K562 (cell line): Measurements from ENCODE around the gene GARNL3. TPM values are rescaled to one million over a fixed set of nuclear protein-coding genes. Genes with fewer than 3 reads are reported as not detected.

ENCODE experiments used
- ATAC-seq: fragments of 200-7000 bp; cut with Tn5 transposase; 3 replicates; pipeline ENCODE4 v1.9.1; 2020; ENCODE audit warnings: moderate library complexity
- BruUV-seq: library from RNA; stranded (reverse); fragments of 400-500 nt; replicated peaks from 2 replicates; lab custom pipeline; 2021; lab: Mats Ljungman, UMichigan
- CTCF ChIA-PET: fragments of 300-600 bp; formaldehyde crosslinking; extraction: SDS; loops from one replicate; lab custom pipeline; 2021; ENCODE audit warnings: low intra/inter-chr PET ratio; lab: Yijun Ruan, JAX
- POLR2A ChIA-PET: fragments of 300-600, 350-650 bp; sonication (Branson Sonifier 250); formaldehyde crosslinking; extraction: SDS; loops from one replicate; lab custom pipeline; 2021; ENCODE audit warnings: antibody characterized with exemption, inconsistent platforms; lab: Yijun Ruan, JAX
- DNase-seq, 4 experiments: peaks; one replicate each; pipeline versions ENCODE4 v3.0.0 to v3.0.0-alpha.2; 2011 to 2018; ENCODE audit warnings: low spot score in 3 of 4, mixed read lengths in 3 of 4; ENCODE audit errors: extremely low read depth in 1 of 4
- FAIRE-seq: peaks from 2 replicates; lab custom pipeline; 2011; peaks lifted over from hg19 to GRCh38; lab: Jason Lieb, UNC
- H2AFZ ChIP-seq: 2 replicates; pipeline ENCODE4 v1.6.0; 2011; ENCODE audit warnings: low read depth, low read length, control low read depth, inconsistent platforms
- H3K27ac ChIP-seq: fragments of 200-600 bp; 3 replicates; pipeline ENCODE4 v1.8.0; 2011; ENCODE audit warnings: low read depth, mild to moderate bottlenecking, control low read depth, inconsistent platforms, low read length, moderate library complexity, mixed read lengths; ENCODE audit errors: extremely low read depth
- H3K27me3 ChIP-seq, 2 experiments: fragments of 300-600 bp in 1 of 2; 2 replicates in 1 of 2; 3 replicates in 1 of 2; pipeline versions ENCODE4 v1.6.0 to v1.8.0; 2011; ENCODE audit warnings: inconsistent platforms in 2 of 2, low read length in 2 of 2, mild to moderate bottlenecking in 1 of 2, mixed read lengths in 1 of 2, moderate library complexity in 1 of 2; ENCODE audit not compliant: control insufficient read depth in 2 of 2, insufficient read depth in 2 of 2
- H3K36me3 ChIP-seq: fragments of 300-600 bp; 3 replicates; pipeline ENCODE4 v1.8.0; 2011; ENCODE audit warnings: mild to moderate bottlenecking, low read length, inconsistent platforms; ENCODE audit not compliant: control insufficient read depth, insufficient read depth
- H3K4me1 ChIP-seq, 2 experiments: fragments of 200-600 bp in 1 of 2; replicated peaks in 1 of 2; 2 replicates in 1 of 2; 3 replicates in 1 of 2; pipeline versions ENCODE4 v1.5.1 to v1.8.0; 2011; ENCODE audit warnings: inconsistent platforms in 2 of 2, low read length in 2 of 2, mild to moderate bottlenecking in 1 of 2, mixed read lengths in 1 of 2, moderate library complexity in 1 of 2; ENCODE audit not compliant: control insufficient read depth in 2 of 2, insufficient read depth in 2 of 2
- H3K4me2 ChIP-seq: 2 replicates; pipeline ENCODE4 v1.6.1; 2011; ENCODE audit warnings: low read length, control low read depth, inconsistent platforms, mixed read lengths; ENCODE audit not compliant: insufficient read depth
- H3K4me3 ChIP-seq: fragments of 200-600 bp; sonication (generic), shearing (Covaris generic); 2 replicates; pipeline ENCODE4 v1.5.1; 2016; ENCODE audit warnings: control low read depth, inconsistent platforms
- H3K79me2 ChIP-seq: fragments of 200-600 bp; 3 replicates; pipeline ENCODE4 v1.8.0; 2011; ENCODE audit warnings: low read length, inconsistent platforms; ENCODE audit not compliant: control insufficient read depth, insufficient read depth
- H3K9ac ChIP-seq, 2 experiments: 2 replicates each; pipeline versions ENCODE4 v1.6.0 to v1.6.1; 2011; ENCODE audit warnings: low read depth in 2 of 2, low read length in 2 of 2, control low read depth in 1 of 2, inconsistent platforms in 1 of 2, mild to moderate bottlenecking in 1 of 2, mixed read lengths in 1 of 2; ENCODE audit not compliant: insufficient read depth in 1 of 2
- H3K9me1 ChIP-seq: one replicate; pipeline ENCODE4 v1.6.0; 2011; ENCODE audit warnings: inconsistent platforms, mild to moderate bottlenecking, low read length, moderate library complexity; ENCODE audit not compliant: control insufficient read depth, insufficient read depth
- H3K9me3 ChIP-seq: replicated peaks from 2 replicates; pipeline ENCODE4 v1.5.1; 2011; ENCODE audit warnings: low read depth, low read length, inconsistent platforms; ENCODE audit not compliant: control insufficient read depth, insufficient read depth
- H4K20me1 ChIP-seq: replicated peaks from 2 replicates; pipeline ENCODE4 v1.6.1; 2011; ENCODE audit warnings: low read length, inconsistent platforms, mixed read lengths; ENCODE audit not compliant: control insufficient read depth, insufficient read depth
- MXI1 ChIP-seq: IDR thresholded peaks from 2 replicates; pipeline ENCODE4 v1.6.1; 2011; ENCODE audit warnings: low read depth, mild to moderate bottlenecking, improper control_type of control experiment, low read length
- TARDBP ChIP-seq: fragments of 450-650 bp; IDR thresholded peaks from 2 replicates; pipeline ENCODE4 v1.6.1; 2016
- ZFP1 ChIP-seq: fragments of 450-650 bp; formaldehyde crosslinking; IDR thresholded peaks from 2 replicates; pipeline ENCODE4 v1.4.0; 2020; ENCODE audit warnings: mild to moderate bottlenecking, mixed read lengths
- WGBS: fragments of 100-300 bp; shearing (Covaris generic); methylation state at CpG from one replicate; pipeline ENCODE4 v1.1.6; 2016; ENCODE audit warnings: low coverage, mixed read lengths; ENCODE audit not compliant: insufficient coverage; ENCODE audit errors: missing lambda C conversion rate; 5-methylcytosine and 5-hydroxymethylcytosine counted together
- in situ Hi-C: fragments of 300-500 bp; cut with MboI; formaldehyde crosslinking; loops from 4 replicates; pipeline ENCODE4 v1.15.0; 2018; ENCODE audit warnings: inconsistent platforms, mixed read lengths
- intact Hi-C: fragments of 100-400 bp; cut with micrococcal nuclease; formaldehyde crosslinking; loops from 2 replicates; pipeline ENCODE4 v1.14.2; 2022
- polyA plus RNA-seq, 8 experiments: library from polyadenylated mRNA; depleted of rRNA in 4 of 8; stranded (reverse) in 5 of 8; unstranded in 3 of 8; fragments of >200 nt; fragmentation: Nextera tagmentation in 2 of 8; fragmentation: Illumina TruSeq in 1 of 8; extraction: Ambion mirVana in 2 of 8; extraction: Trizol in 1 of 8; gene quantifications; 2 replicates each; pipeline versions ENCODE4 v1.2.1 to v1.2.3, GENCODE V29; 2011 to 2014; ENCODE audit warnings: inconsistent platforms in 1 of 8, missing spikeins in 1 of 8
- total RNA-seq, 7 experiments: library from RNA; depleted of rRNA in 6 of 7; stranded (reverse); fragments of >200 nt in 6 of 7; fragmentation: Illumina TruSeq in 2 of 7; extraction: Trizol in 2 of 7; gene quantifications; 2 replicates each; pipeline versions ENCODE4 v1.2.1 to v1.2.3, GENCODE V29; 2011 to 2021; ENCODE audit warnings: low replicate concordance in 1 of 7
- TF ChIP-seq, protein P1 (sequence below): sonication (generic); formaldehyde crosslinking; IDR thresholded peaks from 2 replicates; pipeline ENCODE4 v1.8.0; 2022; ENCODE audit warnings: mild to moderate bottlenecking, missing genetic modification reagents
- TF ChIP-seq, protein P2 (sequence below): fragments of 200-800 bp; sonication (Bioruptor generic); IDR thresholded peaks from 2 replicates; pipeline ENCODE4 v1.6.1; 2017; ENCODE audit warnings: missing genetic modification characterization, missing compliant biosample characterization
- TF ChIP-seq, protein P3 (sequence below), 2 experiments: fragments of 450-650 bp; formaldehyde crosslinking in 1 of 2; IDR thresholded peaks; 2 replicates each; pipeline versions ENCODE4 v1.4.0 to v1.6.1; 2014 to 2020; ENCODE audit warnings: mild to moderate bottlenecking in 2 of 2, borderline replicate concordance in 1 of 2, low read depth in 1 of 2

Gene GARNL3
- total and polyA plus RNA-seq, 9 of the 15 experiments (the other 6 are each of a cell fraction or from before 2014, with no cell fraction given): 0.35 to 2.7 (median 1.6) TPM

DNA sequence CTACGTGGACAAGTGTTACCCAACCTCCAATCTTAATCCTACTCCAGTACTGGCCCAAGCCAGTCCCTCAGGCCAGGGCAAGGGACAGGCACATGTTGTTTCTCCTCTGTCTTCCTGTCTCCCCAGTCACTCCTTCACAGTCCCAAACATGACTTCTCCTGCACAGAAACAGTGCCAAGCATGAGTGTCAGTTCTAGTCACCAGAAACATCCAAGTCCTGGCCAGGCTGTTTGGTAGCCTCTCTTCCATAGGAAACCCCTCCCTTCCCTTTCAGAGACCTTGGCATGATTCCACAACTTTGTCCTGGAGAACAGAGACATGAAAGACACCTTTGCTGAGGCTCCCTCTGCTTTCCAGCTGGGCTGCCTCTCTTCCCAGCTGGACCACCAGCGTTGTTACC lies 76.1 kb downstream of the GARNL3 start (continued):
- TF ChIP-seq, protein P1, sequence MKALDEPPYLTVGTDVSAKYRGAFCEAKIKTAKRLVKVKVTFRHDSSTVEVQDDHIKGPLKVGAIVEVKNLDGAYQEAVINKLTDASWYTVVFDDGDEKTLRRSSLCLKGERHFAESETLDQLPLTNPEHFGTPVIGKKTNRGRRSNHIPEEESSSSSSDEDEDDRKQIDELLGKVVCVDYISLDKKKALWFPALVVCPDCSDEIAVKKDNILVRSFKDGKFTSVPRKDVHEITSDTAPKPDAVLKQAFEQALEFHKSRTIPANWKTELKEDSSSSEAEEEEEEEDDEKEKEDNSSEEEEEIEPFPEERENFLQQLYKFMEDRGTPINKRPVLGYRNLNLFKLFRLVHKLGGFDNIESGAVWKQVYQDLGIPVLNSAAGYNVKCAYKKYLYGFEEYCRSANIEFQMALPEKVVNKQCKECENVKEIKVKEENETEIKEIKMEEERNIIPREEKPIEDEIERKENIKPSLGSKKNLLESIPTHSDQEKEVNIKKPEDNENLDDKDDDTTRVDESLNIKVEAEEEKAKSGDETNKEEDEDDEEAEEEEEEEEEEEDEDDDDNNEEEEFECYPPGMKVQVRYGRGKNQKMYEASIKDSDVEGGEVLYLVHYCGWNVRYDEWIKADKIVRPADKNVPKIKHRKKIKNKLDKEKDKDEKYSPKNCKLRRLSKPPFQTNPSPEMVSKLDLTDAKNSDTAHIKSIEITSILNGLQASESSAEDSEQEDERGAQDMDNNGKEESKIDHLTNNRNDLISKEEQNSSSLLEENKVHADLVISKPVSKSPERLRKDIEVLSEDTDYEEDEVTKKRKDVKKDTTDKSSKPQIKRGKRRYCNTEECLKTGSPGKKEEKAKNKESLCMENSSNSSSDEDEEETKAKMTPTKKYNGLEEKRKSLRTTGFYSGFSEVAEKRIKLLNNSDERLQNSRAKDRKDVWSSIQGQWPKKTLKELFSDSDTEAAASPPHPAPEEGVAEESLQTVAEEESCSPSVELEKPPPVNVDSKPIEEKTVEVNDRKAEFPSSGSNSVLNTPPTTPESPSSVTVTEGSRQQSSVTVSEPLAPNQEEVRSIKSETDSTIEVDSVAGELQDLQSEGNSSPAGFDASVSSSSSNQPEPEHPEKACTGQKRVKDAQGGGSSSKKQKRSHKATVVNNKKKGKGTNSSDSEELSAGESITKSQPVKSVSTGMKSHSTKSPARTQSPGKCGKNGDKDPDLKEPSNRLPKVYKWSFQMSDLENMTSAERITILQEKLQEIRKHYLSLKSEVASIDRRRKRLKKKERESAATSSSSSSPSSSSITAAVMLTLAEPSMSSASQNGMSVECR (CRISPR knock-in tag): no peak
- TF ChIP-seq ZFP1 (CRISPR knock-in tag) (no peak), MXI1 (no peak)

DNA sequence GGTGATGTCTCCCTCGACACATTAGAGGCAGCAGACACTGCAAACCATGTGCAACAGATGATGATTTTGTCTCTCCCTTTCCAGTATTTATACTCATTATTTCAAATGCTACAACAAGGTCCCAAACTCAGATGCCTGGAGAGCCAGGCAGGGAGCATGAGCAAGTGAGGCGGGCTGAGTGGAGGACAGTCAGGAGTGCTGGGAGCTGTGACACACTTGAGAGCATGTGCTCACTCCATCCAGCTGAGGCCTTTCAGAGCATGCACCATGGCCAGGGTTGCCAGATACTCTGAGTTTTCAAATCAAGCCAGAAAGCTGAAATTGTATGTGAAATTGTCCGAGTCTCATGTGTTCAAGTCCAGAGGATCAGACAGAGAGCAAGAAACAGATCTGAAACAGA lies 76.6 kb downstream of the GARNL3 start:
- DNase-seq: no peak
- ChIA-PET POLR2A (interaction anchor here (0.6 kb wide), 1 partner anchor 11 kb away, joined by 3 read pairs; no protein-coding TSS in a partner anchor), CTCF (no interaction called here)
- Histone ChIP-seq H3K79me2 (no peaks in the 10 kb centered on the region), H3K4me3 (no peak overlapping the region), H3K27ac (no peak overlapping the region), H3K36me3 (no peaks in the 10 kb centered on the region), H2AFZ (no peak overlapping the region), H3K9me1 (no peaks in the 10 kb centered on the region), H3K27me3 (peaks cover 14 to 49% of the 10 kb centered on the region in 2 experiments), H3K4me2 (no peak overlapping the region), H3K4me1 (no peaks in the 10 kb centered on the region), H3K9ac (no peak overlapping the region), H3K9me3 (0 out of 2 replicates have a peak, but pooled peaks cover 2% of the 10 kb centered on the region), H4K20me1 (peaks cover 4% of the 10 kb centered on the region; the same call in 1 of the 2 replicates)
- in situ Hi-C loops (no loop called here), intact Hi-C loops (no loop called here)
- BruUV-seq: no TSS peak
- no peak for ATAC-seq
- FAIRE-seq: no peak
- 11% methylated on average over 3 of the region's 3 CpGs for WGBS
- TF ChIP-seq, protein P2, sequence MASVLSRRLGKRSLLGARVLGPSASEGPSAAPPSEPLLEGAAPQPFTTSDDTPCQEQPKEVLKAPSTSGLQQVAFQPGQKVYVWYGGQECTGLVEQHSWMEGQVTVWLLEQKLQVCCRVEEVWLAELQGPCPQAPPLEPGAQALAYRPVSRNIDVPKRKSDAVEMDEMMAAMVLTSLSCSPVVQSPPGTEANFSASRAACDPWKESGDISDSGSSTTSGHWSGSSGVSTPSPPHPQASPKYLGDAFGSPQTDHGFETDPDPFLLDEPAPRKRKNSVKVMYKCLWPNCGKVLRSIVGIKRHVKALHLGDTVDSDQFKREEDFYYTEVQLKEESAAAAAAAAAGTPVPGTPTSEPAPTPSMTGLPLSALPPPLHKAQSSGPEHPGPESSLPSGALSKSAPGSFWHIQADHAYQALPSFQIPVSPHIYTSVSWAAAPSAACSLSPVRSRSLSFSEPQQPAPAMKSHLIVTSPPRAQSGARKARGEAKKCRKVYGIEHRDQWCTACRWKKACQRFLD (CRISPR knock-in tag): no peak
- TF ChIP-seq TARDBP: no peak
- TF ChIP-seq, protein P3, sequence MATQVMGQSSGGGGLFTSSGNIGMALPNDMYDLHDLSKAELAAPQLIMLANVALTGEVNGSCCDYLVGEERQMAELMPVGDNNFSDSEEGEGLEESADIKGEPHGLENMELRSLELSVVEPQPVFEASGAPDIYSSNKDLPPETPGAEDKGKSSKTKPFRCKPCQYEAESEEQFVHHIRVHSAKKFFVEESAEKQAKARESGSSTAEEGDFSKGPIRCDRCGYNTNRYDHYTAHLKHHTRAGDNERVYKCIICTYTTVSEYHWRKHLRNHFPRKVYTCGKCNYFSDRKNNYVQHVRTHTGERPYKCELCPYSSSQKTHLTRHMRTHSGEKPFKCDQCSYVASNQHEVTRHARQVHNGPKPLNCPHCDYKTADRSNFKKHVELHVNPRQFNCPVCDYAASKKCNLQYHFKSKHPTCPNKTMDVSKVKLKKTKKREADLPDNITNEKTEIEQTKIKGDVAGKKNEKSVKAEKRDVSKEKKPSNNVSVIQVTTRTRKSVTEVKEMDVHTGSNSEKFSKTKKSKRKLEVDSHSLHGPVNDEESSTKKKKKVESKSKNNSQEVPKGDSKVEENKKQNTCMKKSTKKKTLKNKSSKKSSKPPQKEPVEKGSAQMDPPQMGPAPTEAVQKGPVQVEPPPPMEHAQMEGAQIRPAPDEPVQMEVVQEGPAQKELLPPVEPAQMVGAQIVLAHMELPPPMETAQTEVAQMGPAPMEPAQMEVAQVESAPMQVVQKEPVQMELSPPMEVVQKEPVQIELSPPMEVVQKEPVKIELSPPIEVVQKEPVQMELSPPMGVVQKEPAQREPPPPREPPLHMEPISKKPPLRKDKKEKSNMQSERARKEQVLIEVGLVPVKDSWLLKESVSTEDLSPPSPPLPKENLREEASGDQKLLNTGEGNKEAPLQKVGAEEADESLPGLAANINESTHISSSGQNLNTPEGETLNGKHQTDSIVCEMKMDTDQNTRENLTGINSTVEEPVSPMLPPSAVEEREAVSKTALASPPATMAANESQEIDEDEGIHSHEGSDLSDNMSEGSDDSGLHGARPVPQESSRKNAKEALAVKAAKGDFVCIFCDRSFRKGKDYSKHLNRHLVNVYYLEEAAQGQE (IDR thresholded peaks at IDR 0.05; ENCODE audit: borderline replicate concordance): no peak
- TF ChIP-seq, protein P3 (CRISPR knock-in tag; IDR thresholded peaks at IDR 0.05; ENCODE audit: low read depth): no peak
